Stimulated activated CD8-positive, alpha-beta memory T cell treated with anti-CD3 and anti-CD28 coated beads, Interleukin-15, amount 100 ng/mL, for 1 hour (primary cell): ENCODE data around the gene PTPRD.

Source experiments
- DNase-seq: peaks from one replicate; pipeline ENCODE4 v3.0.0-alpha.2; 2020; ENCODE audit warnings: low read depth

The PTPRD gene

GRCh38 chr9:10172476-10172875, 440.3 kb downstream of the PTPRD start:
- DNase-seq, result no peak

GRCh38 chr9:10168241-10168640, 444.6 kb downstream of the PTPRD start:
- no peak for DNase-seq

- DNase-seq, result no peak
Measured at GRCh38 chr9:10148796-10149195, 464.0 kb downstream of the PTPRD start.

GRCh38 chr9:10146517-10147331, 466.1 kb downstream of the PTPRD start:
- no peak for DNase-seq

- no peak for DNase-seq
Measured at GRCh38 chr9:10144355-10144754, 468.4 kb downstream of the PTPRD start.

- no peak for DNase-seq
Measured at GRCh38 chr9:10135553-10135952, 477.2 kb downstream of the PTPRD start.

GRCh38 chr9:10134266-10134665, 478.5 kb downstream of the PTPRD start:
- no peak for DNase-seq

GRCh38 chr9:10130061-10130675, 482.6 kb downstream of the PTPRD start:
- no peak for DNase-seq

GRCh38 chr9:10127867-10128266, 484.9 kb downstream of the PTPRD start:
- no peak for DNase-seq

GRCh38 chr9:10112798-10113197, 500.0 kb downstream of the PTPRD start:
- no peak for DNase-seq

- no peak for DNase-seq
Measured at GRCh38 chr9:10112070-10112469, 500.7 kb downstream of the PTPRD start.

- DNase-seq, result no peak
Measured at GRCh38 chr9:10108815-10109214, 504.0 kb downstream of the PTPRD start.

- no peak for DNase-seq
Measured at GRCh38 chr9:10104774-10105173, 508.0 kb downstream of the PTPRD start.

GRCh38 chr9:10095208-10095607, 517.6 kb downstream of the PTPRD start:
- DNase-seq, result no peak

- DNase-seq, result no peak
Measured at GRCh38 chr9:10094563-10094962, 518.2 kb downstream of the PTPRD start.

GRCh38 chr9:10080012-10080411, 532.8 kb downstream of the PTPRD start:
- DNase-seq, result no peak

GRCh38 chr9:10079284-10079964, 533.4 kb downstream of the PTPRD start:
- no peak for DNase-seq

- no peak for DNase-seq
Measured at GRCh38 chr9:10071579-10071978, 541.2 kb downstream of the PTPRD start.

- no peak for DNase-seq
Measured at GRCh38 chr9:10062629-10063395, 550.0 kb downstream of the PTPRD start.

GRCh38 chr9:10059044-10059443, 553.8 kb downstream of the PTPRD start:
- no peak for DNase-seq

GRCh38 chr9:10055886-10056395, 556.9 kb downstream of the PTPRD start:
- DNase-seq, result no peak

- no peak for DNase-seq
Measured at GRCh38 chr9:10054456-10054855, 558.3 kb downstream of the PTPRD start.
